MCF 10A (cell line): ENCODE data around the gene TRAF3IP3. TPM values are rescaled to one million over a fixed set of nuclear protein-coding genes. Genes with fewer than 3 reads are reported as not detected.

Experiments used
- BruUV-seq: library from RNA; stranded (reverse); fragments of 400-500 nt; replicated peaks from 2 replicates; lab custom pipeline; 2021; lab: Mats Ljungman, UMichigan
- CTCF ChIA-PET: fragments of 300-600 bp; sonication (Branson Sonifier 250); formaldehyde crosslinking; extraction: SDS; loops from one replicate; lab custom pipeline; 2021; ENCODE audit warnings: antibody characterized with exemption, inconsistent platforms; lab: Yijun Ruan, JAX
- POLR2A ChIA-PET: fragments of 300-600, 350-650 bp; sonication (Branson Sonifier 250); formaldehyde crosslinking; extraction: SDS; loops from one replicate; lab custom pipeline; 2020; ENCODE audit warnings: antibody characterized with exemption, inconsistent platforms; lab: Yijun Ruan, JAX
- DNase-seq: peaks from one replicate; pipeline ENCODE4 v3.0.0-alpha.2; 2018; ENCODE audit not compliant: unreplicated experiment
- H3K27ac Mint-ChIP-seq: one replicate; pipeline ENCODE4 v1.8.0; 2022; ENCODE audit warnings: mild to moderate bottlenecking, low read depth, mixed read lengths; ENCODE audit not compliant: unreplicated experiment
- H3K27me3 Mint-ChIP-seq: one replicate; pipeline ENCODE4 v1.8.0; 2022; ENCODE audit warnings: mixed read lengths; ENCODE audit not compliant: insufficient read depth, unreplicated experiment
- H3K36me3 Mint-ChIP-seq: one replicate; pipeline ENCODE4 v1.8.0; 2022; ENCODE audit warnings: mild to moderate bottlenecking, moderate library complexity, mixed read lengths; ENCODE audit not compliant: insufficient read depth, unreplicated experiment
- H3K4me1 Mint-ChIP-seq: one replicate; pipeline ENCODE4 v1.8.0; 2022; ENCODE audit warnings: mixed read lengths; ENCODE audit not compliant: insufficient read depth, unreplicated experiment
- H3K4me3 Mint-ChIP-seq: one replicate; pipeline ENCODE4 v1.8.0; 2022; ENCODE audit warnings: mild to moderate bottlenecking, moderate library complexity, mixed read lengths; ENCODE audit not compliant: unreplicated experiment
- H3K9me3 Mint-ChIP-seq: one replicate; pipeline ENCODE4 v1.8.0; 2022; ENCODE audit warnings: mixed read lengths; ENCODE audit not compliant: unreplicated experiment
- intact Hi-C: fragments of 100-400 bp; cut with micrococcal nuclease; formaldehyde crosslinking; loops from 2 replicates; pipeline ENCODE4 v1.14.1; 2022
- total RNA-seq: library from RNA; stranded (reverse); gene quantifications from 2 replicates; pipeline ENCODE4 v1.2.3, GENCODE V29; 2022
- TF ChIP-seq, protein P1 (sequence below): fragments of 200-600 bp; IDR thresholded peaks from one replicate; pipeline ENCODE4 v1.8.0; 2022; ENCODE audit warnings: antibody characterized with exemption, mild to moderate bottlenecking; ENCODE audit not compliant: unreplicated experiment

The TRAF3IP3 gene
- total RNA-seq, 1 experiment from 2014 or later: not detected

DNA sequence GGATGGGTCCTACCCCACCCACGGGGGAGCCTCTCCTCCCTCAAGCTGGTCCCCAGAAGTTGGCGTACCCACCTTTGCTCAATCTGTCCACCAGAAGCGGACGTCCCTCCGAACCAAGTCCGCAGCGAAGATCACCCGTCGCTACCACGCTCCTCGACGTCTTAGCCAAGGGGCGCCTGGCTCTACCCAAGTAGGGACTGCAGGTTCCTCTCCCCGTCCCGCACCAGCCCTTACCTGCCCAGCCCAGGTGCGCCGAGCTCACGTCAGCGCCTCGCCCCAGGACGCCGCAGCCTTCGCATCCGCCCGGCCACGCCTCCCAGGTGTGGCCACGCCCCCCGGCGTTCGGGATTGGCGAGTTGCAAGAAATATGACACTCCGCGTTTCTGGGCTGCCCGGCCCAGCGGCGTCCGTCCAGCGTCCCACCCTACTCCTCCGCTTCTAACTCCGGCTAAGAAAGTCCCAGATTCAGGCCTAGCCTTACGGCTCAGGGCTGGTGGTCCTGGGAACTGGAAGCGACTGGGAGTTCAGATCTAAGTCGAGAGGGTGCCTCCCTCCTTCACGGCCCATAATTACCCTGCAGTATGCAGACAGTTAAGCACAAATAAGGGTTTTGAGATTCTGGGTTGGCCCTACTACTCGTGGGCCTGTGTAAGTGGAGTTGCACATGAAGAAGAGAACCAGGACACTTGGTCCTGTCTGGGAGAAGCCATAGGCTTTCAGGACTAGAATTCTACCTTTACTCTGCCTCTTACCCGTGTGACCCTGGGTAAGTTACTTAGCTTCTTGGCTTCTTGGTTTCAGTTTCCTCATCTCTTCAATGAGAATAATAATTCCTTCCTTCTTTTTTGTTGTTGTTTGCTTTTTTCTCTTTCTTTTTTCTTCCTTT lies 50.3 kb downstream of the TRAF3IP3 start, which contains the start of gene IRF6:
Gene IRF6, minus strand, starts transcription at position 268 of the 886 bp plus-strand sequence. CDS start 4,729 bp downstream, outside the sequence.
- H3K36me3 Mint-ChIP-seq: peaks cover 12% of the 10 kb centered on the region
- no peaks in the 10 kb centered on the region for H3K9me3 Mint-ChIP-seq
- H3K4me1 Mint-ChIP-seq: peaks cover 74% of the 10 kb centered on the region
- peak within 1 kb of the TSS; percentile 92 for H3K27ac Mint-ChIP-seq
- TSS peak; percentile 88 for BruUV-seq
- intact Hi-C loops: no loop called here
- no peaks in the 10 kb centered on the region for H3K27me3 Mint-ChIP-seq
- ChIA-PET CTCF (interaction anchor here (0.6 to 28.3 kb wide), 15 partner anchors 11 to 1928 kb away, joined by 3 to 1144 read pairs (median 7); partner anchors contain the start of genes LAMB3 and UTP25), POLR2A (interaction anchor here (0.6 to 16.5 kb wide), 36 partner anchors 10 to 1833 kb away, joined by 3 to 1382 read pairs (median 6); partner anchors contain the start of genes C1orf74, LAMB3 and UTP25)
- TF ChIP-seq, protein P1, sequence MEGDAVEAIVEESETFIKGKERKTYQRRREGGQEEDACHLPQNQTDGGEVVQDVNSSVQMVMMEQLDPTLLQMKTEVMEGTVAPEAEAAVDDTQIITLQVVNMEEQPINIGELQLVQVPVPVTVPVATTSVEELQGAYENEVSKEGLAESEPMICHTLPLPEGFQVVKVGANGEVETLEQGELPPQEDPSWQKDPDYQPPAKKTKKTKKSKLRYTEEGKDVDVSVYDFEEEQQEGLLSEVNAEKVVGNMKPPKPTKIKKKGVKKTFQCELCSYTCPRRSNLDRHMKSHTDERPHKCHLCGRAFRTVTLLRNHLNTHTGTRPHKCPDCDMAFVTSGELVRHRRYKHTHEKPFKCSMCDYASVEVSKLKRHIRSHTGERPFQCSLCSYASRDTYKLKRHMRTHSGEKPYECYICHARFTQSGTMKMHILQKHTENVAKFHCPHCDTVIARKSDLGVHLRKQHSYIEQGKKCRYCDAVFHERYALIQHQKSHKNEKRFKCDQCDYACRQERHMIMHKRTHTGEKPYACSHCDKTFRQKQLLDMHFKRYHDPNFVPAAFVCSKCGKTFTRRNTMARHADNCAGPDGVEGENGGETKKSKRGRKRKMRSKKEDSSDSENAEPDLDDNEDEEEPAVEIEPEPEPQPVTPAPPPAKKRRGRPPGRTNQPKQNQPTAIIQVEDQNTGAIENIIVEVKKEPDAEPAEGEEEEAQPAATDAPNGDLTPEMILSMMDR: no peak
- peak; percentile 99 for DNase-seq
- peak within 1 kb of the TSS; percentile 90 for H3K4me3 Mint-ChIP-seq

DNA sequence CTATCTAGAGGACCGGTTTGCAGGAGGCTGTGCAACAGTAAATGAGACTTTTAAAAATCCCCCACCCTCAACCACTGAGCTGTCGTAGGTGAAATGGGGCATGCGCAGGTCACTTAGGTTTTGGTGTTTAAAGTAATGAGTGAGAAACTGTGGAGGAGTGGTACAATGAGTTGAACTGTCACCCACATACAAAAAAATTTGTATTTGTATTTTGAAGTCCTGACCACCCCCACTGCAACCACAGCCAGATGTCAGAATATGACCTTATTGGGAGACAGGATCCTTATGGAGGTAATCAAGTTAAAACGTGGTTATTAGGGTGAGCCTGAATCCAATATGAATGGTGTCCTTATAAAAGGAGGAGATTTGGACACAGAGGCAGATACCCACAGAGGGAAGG lies 51.7 kb downstream of the TRAF3IP3 start:
- ChIA-PET CTCF (interaction anchor here (0.6 to 28.3 kb wide), 10 partner anchors 12 to 1883 kb away, joined by 3 to 1144 read pairs (median 4); partner anchors contain the start of gene UTP25), POLR2A (interaction anchor here (0.6 to 16.5 kb wide), 18 partner anchors 7 to 1966 kb away, joined by 3 to 1382 read pairs (median 5); partner anchors contain the start of genes C1orf74, LAMB3 and UTP25)
- Mint-ChIP-seq H3K27me3 (no peaks in the 10 kb centered on the region), H3K4me1 (peaks cover 63% of the 10 kb centered on the region), H3K36me3 (peaks cover 5% of the 10 kb centered on the region), H3K27ac (peak overlapping the region; percentile 36), H3K4me3 (no peak overlapping the region), H3K9me3 (no peaks in the 10 kb centered on the region)
- BruUV-seq: no TSS peak
- no peak for DNase-seq
- intact Hi-C loops: no loop called here
- TF ChIP-seq, protein P1: no peak

DNA sequence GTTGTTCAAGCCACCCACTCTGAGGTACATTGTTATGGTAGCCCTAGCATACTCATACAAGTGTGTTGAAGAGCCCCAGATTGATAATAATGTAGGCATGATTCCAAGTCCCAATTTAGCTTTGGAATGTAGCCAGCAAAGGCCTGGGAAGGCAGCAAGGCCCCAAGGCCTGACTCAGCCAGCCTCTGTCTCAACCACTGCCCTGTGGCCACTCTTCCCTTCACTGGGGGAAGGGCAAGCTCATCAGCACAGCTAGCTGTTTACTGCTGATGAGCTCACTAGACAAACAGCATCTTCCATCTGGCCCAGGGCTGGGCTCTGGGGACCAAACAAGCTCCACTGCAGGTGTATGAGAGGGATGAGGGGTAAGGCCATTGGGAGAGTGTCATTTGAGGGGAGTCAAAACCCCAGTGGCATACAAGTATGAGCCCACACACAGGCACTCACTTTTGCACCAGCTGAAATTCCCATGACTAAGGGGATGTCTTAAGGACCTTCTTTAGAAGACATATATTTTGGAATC lies 52.3 kb downstream of the TRAF3IP3 start:
- intact Hi-C loops: loop anchor here (1.0 kb wide), 2 partner anchors 8 to 15 kb away; no protein-coding TSS in a partner anchor
- H3K27ac Mint-ChIP-seq: peak overlapping the region; percentile 36
- CTCF ChIA-PET: interaction anchor here (0.6 to 28.3 kb wide), 13 partner anchors 13 to 1883 kb away, joined by 3 to 1144 read pairs (median 4); partner anchors contain the start of gene UTP25
- POLR2A ChIA-PET: interaction anchor here (0.6 to 16.5 kb wide), 18 partner anchors 8 to 1967 kb away, joined by 3 to 1382 read pairs (median 4); partner anchors contain the start of genes C1orf74, LAMB3 and UTP25
- H3K27me3 Mint-ChIP-seq: no peaks in the 10 kb centered on the region
- TF ChIP-seq, protein P1: no peak
- H3K4me3 Mint-ChIP-seq: no peak overlapping the region
- H3K9me3 Mint-ChIP-seq: no peaks in the 10 kb centered on the region
- H3K4me1 Mint-ChIP-seq: peaks cover 62% of the 10 kb centered on the region
- no TSS peak for BruUV-seq
- DNase-seq: peak; percentile 100
- H3K36me3 Mint-ChIP-seq: peaks cover 5% of the 10 kb centered on the region
